ENCODE data around the gene TPST2.
A peak's percentile ranks its signal among the peaks of the same experiment; 100 is the strongest.

The TPST2 gene

DNA sequence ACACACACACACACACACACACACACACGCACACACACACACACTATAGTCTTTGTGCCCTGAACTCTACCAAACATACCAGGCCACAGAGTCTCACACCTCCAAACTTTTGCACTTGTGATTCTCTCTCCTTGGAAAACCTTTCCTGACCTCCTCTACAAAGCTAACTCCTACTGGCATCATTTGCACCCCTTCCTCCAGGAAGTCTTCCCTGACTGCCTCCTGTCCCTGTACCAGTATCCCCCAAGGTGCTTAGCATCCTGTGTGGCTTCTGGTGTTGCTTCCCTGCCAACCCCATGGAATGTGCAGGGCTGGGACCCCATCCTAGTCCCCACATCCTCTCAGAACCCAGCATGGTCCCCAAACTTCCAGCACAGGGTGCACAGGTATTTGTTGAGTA is 8.9 kb downstream of the TPST2 start:
- DNase-seq, result no peak

DNA sequence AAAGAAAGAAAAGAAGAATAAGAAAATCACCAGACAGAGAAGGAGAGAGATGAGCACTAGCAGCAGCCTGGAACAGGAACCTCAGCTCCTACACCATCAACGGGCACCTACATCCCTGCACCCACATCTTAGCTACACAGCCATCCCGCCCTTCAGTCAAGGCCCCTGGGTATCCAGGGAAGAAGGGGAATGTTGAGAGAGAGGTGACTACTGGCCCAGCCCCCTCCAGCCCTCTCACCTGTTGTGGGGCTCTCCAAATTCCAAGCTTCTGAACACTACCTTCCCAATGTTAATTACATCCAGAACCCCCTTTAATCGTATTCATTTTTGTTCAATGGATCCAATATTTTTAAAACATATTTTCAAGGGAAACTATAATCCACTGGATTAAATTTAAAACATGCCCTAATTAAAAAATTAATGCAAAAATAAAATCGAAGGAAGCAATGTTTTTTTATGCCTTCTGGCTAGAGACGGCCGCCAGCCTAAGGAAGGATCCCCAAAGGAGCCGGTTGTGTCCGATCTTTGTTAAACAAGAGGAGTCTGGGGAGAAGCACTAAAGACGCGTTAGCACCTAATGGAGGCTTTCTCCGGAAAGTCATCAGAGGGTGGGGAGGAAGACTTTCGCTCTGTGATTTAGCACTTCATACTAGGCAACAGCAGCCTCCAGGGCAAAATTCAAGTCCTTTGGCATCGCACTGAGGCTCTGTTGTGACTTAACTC is 9.5 kb downstream of the TPST2 start:
- no peak for TF ChIP-seq GATA1 (IDR thresholded peaks at IDR 0.05; ENCODE audit: low read depth, low read length)
- TF ChIP-seq POLR2A (IDR thresholded peaks at IDR 0.05; ENCODE audit: low read length), result no peak
- DNase-seq, result no peak

More for the DNA sequence above, 8.9 kb downstream of the TPST2 start:
- no peak for TF ChIP-seq POLR2A (IDR thresholded peaks at IDR 0.05; ENCODE audit: low read length)
- no peak for TF ChIP-seq GATA1 (IDR thresholded peaks at IDR 0.05; ENCODE audit: low read depth, low read length)

DNA sequence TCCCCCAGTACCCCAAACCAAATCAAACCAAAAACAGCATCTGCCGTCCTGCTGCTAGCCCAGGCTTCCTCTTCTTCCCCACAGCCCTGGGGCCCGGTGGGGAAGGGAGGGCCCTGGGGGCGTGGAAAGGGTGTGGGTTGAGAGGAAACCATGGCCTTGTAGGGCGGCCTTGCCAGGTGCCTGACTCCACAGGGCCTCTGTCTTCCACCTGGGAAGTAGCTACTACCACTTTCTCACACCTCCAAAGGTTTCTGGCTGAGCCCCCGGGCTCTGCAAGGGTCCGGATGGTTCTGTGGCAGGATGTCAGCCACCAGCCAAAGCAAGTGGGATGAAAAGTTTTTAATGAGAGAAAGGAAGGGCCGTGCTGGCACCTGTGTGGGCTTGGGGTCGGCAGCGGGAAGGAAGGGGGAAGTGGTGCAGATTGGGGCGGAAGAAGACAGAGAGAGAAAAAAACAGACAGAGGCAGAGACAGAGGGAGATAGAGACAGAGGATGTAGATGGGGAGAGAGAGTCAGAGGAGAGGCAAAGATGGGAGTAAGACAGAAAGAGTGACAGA is 10.5 kb downstream of the TPST2 start:
- TF ChIP-seq POLR2A (IDR thresholded peaks at IDR 0.05; ENCODE audit: low read length) (no peak), GATA1 (IDR thresholded peaks at IDR 0.05; ENCODE audit: low read depth, low read length) (no peak)

DNA sequence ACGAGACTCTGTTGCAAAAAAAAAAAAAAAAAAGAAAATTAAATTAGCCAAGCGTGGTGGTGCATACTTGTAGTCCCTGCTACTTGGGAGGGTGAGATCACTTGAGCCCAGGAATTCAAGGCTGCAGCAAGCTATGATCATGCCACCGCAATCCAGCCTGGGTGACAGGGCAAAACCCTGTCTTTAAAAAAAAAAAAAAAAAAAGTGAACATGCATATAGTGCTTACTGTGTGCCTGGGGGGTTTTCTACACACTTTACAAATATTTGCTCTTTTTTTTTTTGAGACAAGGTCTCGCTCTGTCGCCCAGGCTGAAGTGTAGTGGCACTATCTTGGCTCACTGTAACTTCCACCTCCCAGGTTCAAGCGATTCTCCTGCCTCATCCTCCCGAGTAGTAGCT is 12.9 kb downstream of the TPST2 start:
- TF ChIP-seq POLR2A (IDR thresholded peaks at IDR 0.05; ENCODE audit: low read length), result no peak
- no peak for TF ChIP-seq GATA1 (IDR thresholded peaks at IDR 0.05; ENCODE audit: low read depth, low read length)
- DNase-seq, result no peak

More for the DNA sequence above, 10.5 kb downstream of the TPST2 start:
- DNase-seq, result peak; percentile 16 to 36

DNA sequence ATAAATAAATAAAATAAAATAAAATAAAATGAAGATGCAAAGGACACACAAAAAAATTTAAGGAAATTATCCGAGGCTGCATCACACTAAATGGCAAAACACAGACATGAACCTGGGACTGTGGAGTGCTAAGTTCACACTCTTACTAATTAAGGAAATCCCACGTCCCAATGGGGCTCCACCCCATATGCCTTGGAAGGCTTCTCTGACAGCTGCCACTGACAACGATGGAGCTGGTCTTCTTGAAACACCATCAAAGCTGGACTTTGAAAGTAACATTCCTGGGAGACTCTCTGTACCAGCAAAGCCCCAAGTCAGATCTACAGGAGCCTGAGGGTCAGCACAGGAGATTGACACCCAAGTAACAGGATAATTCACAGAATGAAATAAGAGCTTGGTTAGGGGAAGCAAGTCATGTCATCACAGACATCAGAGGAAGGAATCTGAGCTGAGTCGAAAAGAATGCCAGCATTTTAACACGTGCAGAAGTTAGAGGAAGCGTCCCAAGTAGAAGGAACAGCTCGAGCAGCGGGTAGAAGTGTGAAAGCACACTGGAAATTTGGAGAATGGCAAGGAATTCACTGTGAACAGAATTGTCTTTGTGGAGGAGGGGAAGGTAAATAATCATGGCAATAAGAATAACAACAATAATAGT is 13.8 kb downstream of the TPST2 start:
- TF ChIP-seq GATA1 (IDR thresholded peaks at IDR 0.05; ENCODE audit: low read depth, low read length), result no peak
- TF ChIP-seq POLR2A (IDR thresholded peaks at IDR 0.05; ENCODE audit: low read length), result no peak
- DNase-seq, result no peak

DNA sequence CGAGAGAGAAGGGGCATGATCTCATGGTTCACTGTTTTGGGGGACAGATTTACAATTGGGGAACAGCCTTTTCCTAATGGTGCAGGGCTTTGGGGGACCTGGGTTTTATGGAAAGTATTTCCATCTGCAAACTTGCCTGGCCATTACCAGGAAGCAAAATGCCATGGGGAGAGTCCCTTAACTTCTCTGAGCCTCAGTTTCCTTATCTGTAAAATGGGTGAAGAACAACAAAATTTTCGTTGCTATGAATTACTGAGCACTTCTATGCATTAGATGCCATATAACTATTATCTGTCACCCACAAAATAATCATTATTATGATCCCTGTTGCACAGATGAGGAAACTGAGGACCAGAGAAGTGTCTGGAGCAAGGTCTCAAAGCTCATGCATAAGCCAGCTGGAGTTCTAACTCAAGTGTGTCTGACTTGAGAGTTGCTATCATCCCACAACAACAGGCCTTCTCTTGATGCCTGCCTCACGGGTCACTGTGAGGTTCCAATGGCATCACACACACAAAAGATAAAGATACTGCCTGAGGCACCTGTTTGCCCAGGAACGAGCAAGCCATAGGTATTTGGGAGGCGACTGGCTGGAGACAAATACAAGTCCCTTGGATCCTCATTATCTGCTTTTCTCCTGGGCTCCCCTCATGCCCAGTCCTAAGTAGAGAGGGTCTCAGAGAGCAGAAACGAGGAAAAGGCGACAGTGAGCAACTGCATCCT is 15.8 kb downstream of the TPST2 start:
- TF ChIP-seq GATA1 (IDR thresholded peaks at IDR 0.05; ENCODE audit: low read depth, low read length) (no peak), POLR2A (IDR thresholded peaks at IDR 0.05; ENCODE audit: low read length) (no peak)
- DNase-seq, result no peak

DNA sequence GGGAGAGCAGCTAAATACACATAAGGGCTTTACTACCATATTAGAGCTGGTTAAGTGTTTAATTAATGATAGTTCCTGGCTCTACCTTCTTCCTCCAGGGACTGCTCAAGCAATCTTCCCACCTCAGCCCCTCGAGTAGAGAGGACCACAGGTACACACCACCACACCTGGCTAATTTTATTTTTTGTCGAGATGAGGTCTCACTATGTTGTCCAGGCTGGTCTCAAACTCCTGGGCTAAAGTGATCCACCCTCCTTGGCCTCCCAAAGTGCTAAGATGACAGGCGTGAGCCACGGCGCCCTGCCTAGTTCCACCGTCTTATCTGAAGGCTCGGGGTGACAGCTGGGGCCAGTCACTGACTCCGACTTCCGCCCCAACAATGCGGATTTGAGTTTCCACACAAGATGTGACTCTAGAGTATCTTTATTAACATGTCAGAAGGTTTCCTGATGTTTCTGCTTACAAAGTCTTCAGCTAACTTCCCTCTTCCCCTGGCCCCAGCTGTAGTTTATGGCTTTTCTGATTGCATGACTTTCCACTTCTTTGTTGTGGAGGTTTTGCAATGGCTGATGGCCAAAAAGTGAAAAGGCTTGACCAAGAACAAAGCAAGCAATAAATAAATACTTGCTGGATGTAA is 16.8 kb downstream of the TPST2 start:
- TF ChIP-seq POLR2A (IDR thresholded peaks at IDR 0.05; ENCODE audit: low read length) (no peak), GATA1 (IDR thresholded peaks at IDR 0.05; ENCODE audit: low read depth, low read length) (no peak)
- peak; percentile 85 to 86 for DNase-seq

DNA sequence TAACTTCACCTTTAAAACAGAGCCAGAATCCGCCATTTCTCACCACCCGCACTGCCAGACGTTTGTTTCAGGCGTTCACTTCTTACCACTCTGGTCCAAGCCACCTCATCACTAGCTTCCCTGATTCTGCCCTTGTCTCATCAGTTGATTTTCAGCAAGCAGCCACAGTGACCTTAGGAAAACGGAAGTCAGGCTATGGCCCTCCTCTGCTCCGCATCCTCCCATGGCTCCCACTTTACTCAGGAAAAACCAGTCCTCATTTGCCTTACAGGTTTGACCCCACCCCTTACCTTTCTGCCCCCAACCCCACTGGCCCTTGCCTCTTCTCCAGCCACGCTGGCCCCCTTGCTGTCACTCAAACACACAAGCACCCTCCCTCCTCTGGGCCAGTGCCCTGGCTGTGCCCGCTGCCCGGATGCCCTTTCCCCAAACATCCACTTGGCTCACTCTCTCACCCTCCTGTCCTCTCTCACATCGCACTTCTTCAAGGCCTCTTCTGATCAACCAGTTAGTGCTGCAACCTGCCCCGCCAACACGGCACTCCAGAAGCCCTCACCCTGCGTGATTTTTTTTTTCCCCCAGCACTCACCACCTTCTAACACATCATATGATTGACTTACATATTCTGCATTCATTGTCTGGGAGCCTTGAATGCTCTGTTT is 18.9 kb downstream of the TPST2 start:
- TF ChIP-seq POLR2A (IDR thresholded peaks at IDR 0.05; ENCODE audit: low read length) (no peak), GATA1 (IDR thresholded peaks at IDR 0.05; ENCODE audit: low read depth, low read length) (no peak)
- no peak for DNase-seq

DNA sequence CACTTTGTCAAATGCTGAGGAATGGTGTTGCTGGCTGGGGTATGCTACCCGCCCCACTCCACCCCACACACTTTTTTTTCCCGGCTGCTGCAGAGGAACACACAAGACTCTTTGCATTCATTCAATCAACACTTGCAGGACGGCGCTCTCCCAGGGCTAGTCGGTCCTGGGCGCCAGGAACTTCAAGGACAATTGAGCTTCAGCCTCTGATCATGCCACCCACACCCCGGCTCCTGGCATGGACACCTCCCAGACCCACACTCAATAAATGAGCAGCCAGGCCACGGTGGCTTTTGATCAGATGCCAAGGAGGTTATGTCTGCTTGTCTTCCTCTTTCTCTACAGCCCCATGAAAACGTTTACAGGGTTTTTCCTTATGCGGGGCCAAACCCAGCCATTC is 19.8 kb downstream of the TPST2 start:
- DNase-seq, result no peak
- no peak for TF ChIP-seq POLR2A (IDR thresholded peaks at IDR 0.05; ENCODE audit: low read length)
- TF ChIP-seq GATA1 (IDR thresholded peaks at IDR 0.05; ENCODE audit: low read depth, low read length), result no peak

DNA sequence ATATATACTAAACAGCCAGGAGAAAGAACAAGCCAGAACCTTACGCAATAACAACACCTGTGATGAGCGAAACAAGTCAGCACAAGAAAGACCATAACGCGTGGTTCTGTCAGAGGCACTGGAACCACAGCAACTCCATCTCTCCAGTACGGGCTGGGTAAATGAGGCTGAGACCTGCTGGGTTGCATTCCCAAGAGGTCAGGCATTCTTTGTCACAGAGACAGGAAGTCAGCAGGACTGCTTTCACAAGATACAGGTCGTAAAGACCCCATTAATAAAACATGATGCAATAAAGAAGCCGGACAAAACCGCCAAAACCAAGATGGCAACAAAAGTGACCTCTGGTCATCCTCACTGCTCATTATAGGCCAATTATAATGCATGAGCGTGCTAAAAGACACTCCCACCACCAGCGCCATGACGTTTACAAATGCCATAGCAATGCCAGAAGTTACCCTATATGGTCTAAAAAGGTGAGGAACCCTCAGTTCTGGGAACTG is 21.7 kb downstream of the TPST2 start:
- TF ChIP-seq POLR2A (IDR thresholded peaks at IDR 0.05; ENCODE audit: low read length), result no peak
- TF ChIP-seq GATA1 (IDR thresholded peaks at IDR 0.05; ENCODE audit: low read depth, low read length), result no peak
- no peak for DNase-seq

DNA sequence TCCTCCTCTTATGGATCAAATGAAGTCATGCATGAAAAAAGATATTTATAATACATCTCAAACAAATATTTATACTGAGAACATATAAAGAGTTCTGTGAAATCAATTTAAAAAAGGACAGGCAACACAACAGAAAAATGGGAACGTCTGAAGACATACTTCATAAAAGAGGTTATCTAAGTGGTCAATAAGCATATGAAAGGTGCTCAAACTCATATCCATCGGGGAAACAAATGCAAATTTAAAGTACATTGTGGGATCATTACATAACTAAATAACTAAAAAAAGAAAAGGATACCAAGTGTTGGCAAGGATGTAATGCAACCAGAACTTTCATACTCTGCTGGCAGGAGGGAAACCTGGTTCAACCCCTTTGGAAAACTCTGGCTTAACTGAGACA is 22.3 kb downstream of the TPST2 start:
- TF ChIP-seq POLR2A (IDR thresholded peaks at IDR 0.05; ENCODE audit: low read length) (no peak), GATA1 (IDR thresholded peaks at IDR 0.05; ENCODE audit: low read depth, low read length) (no peak)
- no peak for DNase-seq

DNA sequence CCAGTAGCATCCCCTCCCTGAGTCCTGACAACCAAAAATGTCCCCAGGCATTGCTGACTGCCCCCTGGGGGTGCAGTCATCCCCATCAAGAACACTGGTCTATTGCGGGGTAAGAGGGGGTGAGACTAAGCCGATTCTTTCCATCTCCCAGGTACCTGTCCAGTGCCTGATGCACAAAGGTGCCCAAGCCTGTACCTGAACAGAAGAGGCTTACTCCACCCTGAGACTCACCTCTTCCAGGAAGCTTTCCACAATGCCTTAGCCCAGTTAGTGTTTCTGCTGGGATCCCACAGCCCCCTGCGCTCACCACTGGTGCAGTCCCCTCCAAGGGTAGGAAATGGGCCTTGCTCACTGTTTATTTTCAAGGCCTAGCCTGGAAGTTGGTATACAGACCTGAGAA is 22.9 kb downstream of the TPST2 start:
- no peak for DNase-seq
- TF ChIP-seq GATA1 (IDR thresholded peaks at IDR 0.05; ENCODE audit: low read depth, low read length) (no peak), POLR2A (IDR thresholded peaks at IDR 0.05; ENCODE audit: low read length) (no peak)

DNA sequence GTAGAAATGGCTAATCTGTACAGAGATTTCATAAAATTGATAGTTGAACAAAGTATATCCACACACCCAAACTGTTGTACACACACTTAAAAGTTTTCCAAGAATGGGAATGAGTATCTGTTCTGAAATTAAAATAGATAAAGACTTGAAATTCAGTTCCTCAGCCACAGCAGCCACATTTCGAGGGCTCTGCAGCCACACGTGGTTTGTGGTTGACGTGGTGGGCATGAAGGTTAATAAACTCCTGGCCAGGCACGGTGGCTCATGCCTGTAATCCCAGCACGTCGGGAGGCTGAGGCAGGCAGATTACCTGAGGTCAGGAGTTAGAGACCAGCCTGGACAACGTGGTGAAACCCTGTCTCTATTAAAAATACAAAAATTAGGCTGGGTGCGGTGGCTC is 24.0 kb downstream of the TPST2 start:
- DNase-seq, result no peak
- TF ChIP-seq GATA1 (IDR thresholded peaks at IDR 0.05; ENCODE audit: low read depth, low read length) (no peak), POLR2A (IDR thresholded peaks at IDR 0.05; ENCODE audit: low read length) (no peak)
